HG02798 (cell line): ENCODE measurements around the gene EPB41L4A.
"Not testable (repeated sequence)": the region's sequence is repeated elsewhere in the genome, so short reads cannot be mapped to it uniquely, and the experiment has no call there.

Source experiments
- ATAC-seq: cut with Tn5 transposase; IDR thresholded peaks from one replicate; pipeline ENCODE4 v1.9.1; 2021; ENCODE audit warnings: mild to moderate bottlenecking; ENCODE audit not compliant: unreplicated experiment, poor library complexity

EPB41L4A gene

DNA sequence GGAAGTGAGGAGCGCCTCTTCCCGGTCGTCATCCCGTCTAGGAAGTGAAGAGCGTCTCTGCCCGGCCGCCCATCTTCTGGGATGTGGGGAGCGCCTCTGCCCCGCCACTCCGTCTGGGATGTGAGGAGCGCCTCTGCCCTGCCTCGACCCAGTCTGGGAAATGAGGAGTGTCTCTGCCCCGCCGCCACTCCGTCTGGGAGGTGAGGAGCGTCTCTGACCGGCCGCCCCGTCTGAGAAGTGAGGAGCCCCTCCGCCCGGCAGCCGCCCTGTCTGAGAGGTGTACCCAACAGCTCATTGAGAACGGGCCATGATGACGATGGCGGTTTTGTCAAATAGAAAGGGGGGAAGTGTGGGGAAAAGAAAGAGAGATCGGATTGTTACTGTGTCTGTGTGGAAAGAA lies 58.3 kb downstream of the EPB41L4A start:
- ATAC-seq: not testable (repeated sequence)

DNA sequence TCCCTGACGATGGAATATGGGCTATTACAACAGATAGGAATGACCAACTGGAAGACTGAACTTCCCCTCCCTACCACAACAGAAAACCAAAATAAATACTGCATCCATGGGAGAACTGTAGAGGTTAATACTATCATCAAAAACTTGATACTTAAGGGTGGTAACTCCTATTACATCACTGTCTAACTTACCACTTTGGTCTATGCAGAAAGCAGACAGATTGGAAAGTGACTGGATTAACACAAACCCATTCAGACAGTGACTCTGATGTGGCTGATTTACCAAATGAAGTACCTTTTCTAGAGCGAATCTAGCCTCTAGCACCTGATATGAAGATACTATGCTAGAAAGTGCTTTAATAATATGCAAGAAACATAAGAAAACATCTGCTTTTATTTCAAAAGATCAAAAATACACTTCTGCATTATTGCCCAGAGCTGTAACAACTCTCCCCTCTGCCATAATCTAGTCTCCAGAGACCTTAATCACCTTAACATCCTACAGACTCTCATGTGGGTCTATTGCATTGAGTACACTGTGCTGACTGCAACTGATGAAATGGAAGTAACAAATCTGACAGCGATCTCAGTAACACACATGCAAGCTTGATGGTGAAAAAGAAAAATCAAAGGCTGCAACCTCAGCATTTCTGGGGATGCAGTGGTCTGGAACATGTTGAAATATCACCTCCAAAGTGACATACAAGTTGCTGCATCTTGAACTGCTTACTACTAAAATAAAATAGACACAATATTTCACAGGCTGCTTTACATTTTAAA lies 62.7 kb downstream of the EPB41L4A start:
- ATAC-seq: no peak

DNA sequence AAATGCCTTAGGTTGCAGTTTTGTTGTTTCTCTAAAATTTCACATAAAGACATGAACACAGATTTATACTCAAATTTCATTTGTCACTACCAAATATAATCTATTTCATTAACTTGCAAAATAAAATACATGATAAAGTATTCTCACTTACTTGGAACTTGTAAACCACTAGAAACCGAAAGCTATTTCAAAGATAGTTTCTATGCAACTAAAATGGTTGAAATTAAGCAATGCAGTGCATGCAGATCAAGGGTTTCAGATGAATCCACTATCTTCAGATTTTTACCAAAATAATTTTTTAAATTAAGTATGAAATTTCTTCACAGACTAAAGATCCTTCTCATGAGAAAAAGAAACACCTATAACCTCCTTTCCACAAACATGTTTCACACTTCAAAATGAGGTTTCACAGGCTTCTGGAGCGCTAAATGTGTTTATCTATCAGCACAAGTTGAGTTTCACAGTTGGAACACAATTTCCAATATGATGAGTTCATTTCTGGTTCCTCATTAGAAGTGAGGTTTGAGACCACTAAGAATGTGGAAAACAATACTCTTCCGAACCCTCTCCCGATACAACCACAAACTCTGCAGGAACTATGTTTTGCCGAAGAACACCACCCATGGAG lies 63.9 kb downstream of the EPB41L4A start:
- ATAC-seq: no peak

DNA sequence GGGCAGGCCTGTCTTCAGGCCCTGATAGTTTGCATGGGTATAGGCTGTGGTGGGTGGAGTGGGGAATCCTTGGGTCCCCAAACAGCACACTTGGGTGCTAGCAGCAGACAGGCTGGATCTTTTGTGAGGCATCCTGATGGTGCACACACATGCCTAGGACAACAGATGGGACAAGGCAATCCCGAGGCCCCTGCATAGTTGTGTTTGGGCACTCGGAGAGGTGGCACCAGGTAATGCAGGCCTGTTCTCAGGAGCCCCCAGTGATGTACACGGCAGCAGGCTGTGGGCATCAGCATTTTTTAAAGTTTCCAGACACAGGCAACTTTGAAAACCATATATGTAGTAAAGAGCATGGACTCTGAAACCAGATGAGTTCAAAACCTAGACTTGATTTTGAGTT lies 65.4 kb downstream of the EPB41L4A start:
- ATAC-seq: no peak

DNA sequence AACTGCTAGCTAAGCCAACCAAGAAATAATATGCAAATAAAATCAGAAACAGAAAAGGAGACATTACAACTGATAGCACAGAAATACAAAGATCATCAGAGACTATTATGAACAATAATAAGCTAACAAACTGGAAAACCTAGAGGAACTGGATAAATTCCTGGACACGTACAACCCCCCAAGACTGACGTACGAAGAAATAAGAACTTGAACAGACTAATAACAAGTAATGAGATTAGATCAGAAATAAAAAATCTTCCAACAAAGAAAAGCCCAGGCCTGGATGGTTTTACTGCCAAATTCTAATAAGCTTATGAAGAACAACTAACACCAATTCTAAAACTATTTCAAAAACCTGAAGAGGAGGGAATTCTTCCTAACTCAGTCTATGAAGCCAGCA lies 67.9 kb downstream of the EPB41L4A start:
- ATAC-seq: no peak

DNA sequence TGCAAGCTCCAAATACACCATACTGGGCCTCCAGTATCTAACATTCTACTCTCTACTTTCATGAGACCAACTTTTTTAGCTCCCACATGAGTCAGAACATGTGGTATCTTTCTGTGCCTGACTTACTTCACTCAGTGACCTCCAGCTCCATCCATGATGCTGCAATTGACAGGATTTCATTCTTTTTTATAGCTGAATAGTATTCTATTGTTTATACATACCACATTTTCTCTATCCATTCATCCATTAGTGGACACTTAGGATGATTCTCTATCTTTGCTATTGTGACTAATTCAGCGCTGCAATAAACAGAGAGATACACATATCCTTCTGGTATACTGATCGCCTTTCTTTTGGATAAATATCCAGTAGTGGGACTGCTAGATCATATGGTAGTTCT lies 68.5 kb downstream of the EPB41L4A start:
- no peak for ATAC-seq

DNA sequence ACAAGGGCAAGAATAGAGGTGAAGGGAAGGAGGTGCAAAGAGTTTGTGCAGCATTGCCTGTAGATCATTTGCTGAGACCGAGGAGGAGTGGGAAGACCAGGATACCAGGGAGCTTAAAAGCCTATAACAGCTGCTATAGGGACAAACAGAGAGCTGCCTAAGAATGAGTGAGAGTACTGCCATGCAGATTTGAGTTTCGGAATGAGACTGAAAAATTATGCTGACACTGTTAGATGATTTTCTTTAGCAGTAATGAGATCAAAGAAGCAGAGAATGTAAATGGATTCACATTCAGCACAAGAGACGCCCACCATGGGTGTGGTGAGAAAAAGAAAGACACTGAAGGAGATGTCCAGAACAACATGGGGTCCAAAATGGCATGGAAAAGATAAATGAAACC lies 69.7 kb downstream of the EPB41L4A start:
- no peak for ATAC-seq

DNA sequence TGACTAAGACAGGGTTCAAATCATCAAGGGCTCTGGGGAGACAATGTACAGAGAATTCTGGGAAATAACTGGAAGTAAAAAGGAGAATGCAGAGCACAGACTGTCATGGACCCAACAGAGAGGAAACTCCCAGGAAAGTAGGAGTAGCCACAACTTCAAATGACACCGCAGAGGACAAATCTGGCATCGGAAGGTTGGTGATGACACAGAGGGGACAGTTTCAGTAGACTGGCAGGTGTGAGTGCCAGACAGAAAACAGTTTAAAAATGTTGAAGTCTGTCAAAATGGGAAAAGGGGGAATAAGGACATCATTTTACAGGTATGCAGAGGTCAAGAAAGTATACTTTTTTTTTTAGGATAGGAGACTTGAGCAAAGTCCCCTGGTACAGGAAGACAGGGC lies 70.2 kb downstream of the EPB41L4A start:
- no peak for ATAC-seq

DNA sequence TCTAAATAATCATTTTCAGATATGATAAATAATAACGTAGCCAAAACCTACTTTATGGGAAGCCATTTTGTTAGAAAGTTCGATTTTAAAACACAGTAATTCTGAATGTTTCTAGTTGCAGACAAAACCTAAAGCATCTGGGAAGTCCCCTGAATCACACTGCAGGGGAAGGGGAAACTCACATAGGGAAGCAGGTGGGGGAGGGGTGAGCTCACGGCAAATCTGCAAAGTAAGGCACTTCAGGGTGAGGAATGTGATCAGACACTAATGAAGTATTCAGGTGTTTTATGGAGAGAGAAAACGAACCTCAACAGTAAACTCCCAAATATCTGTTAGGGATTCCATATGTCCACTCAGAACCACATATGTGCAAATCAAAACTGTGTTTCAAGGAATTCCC lies 70.7 kb downstream of the EPB41L4A start:
- no peak for ATAC-seq

DNA sequence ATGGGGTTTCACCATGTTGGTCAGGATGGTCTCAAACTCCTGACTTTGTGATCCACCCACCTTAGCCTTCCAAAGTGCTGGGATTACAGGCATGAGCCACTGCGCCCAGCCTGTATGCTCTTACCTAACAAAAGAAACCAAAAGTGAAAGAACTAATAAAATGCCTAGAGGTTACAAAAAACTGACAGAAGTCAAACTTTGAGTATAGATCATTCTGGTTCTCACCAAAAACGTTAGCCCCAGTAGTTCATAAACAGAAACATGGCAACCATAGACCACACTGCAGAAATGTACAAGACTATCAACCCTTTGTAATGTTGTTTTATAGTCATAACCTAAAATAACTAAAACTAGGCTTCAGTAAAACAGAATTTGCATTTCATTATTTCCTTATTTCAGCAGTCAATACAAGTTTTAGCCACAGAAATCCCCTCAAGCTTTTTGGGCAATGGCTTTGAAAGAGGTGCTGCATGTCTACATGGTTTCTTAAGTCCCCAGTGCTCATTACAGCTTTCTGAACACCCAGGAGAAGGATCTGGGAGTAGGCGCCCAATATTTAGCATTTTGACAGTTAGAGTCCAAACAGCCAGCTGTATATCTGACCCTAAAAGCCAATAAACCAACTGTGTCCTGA lies 72.5 kb downstream of the EPB41L4A start:
- peak; percentile 81 for ATAC-seq

DNA sequence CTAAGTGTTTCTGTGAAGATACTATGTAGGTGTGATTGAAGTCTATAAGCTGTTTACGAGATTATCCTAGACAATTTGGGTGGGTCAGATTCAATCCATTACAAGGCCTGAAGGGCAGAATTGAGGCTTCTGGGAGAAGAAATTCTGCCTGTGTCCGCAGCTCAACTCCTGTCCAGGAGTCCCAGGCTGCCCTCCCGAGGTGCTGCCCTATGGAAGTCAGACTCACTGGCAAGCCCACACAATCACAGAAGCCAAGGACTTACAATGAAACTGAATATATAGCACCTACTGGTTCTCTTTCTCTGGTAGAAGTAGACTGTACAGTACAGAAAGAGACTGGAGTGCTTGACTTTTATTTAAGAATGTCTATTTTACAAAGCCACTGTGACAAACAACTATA lies 74.5 kb downstream of the EPB41L4A start:
- no peak for ATAC-seq

DNA sequence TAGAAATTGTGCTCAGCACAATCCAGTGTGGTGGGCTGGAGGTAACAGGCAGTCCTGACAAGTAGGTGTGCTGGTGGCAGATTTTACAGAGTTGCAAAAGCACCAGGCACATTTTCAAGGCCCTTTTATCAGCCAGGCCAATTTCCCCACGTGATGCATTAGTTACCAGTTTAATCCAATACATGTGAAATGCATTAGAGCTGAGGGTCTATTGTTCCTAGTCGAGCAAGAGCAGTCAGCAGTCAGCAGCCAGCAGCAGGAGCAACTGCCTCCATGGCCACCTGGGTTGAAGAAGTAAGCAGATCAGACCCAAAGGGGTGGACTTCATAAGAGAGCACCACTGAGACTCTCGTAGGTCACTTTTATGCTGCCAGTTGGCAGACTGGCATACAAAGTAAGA lies 76.7 kb downstream of the EPB41L4A start:
- ATAC-seq: no peak

DNA sequence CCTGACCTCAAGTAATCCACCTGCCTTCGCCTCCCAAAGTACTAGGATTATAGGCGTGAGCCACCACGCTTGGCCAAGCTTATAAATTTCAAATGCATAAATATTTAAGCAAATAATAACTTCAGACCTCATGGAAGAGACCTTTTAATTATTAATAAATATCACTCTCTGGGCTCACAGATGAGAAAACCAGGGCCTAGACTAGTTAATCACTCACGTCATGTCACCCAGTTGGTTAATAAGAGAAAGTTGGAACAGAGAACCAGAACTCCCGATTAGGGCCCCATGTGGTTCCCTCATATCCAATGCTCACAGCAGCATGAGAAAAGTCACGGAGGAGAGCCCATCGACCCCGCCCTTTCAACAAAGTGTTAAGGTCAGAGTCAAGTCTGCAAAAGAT lies 79.3 kb downstream of the EPB41L4A start:
- no peak for ATAC-seq

DNA sequence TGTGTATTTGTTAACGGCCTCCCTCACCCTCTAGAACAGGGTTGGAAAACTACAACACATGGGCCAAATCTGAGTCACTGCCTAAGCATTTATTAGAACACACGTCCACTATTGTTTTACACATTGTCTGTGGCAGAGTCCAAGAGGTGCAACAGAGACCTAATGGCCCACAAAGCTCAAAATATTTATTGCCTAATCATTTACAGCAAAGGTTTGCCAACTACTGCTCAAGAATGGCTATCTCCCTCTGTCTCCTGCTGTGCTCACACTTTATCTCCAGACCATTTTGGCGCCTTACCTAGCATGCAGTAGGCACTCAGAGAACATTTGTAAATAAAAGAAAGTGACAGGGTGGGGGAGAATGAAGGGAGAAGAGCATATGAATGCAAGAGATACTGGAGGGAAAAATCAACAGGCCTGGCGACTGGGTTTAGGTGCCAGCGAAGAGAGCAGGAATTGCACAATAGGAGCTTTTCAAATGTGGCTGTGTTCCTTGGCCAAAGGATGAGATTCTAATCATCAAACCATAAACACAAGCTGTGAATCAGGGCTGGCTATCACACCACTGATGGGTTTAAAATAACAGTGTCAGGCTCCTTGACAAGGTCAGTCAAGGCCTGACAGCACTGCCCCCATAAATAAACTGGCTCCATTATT lies 80.3 kb downstream of the EPB41L4A start:
- ATAC-seq: no peak

DNA sequence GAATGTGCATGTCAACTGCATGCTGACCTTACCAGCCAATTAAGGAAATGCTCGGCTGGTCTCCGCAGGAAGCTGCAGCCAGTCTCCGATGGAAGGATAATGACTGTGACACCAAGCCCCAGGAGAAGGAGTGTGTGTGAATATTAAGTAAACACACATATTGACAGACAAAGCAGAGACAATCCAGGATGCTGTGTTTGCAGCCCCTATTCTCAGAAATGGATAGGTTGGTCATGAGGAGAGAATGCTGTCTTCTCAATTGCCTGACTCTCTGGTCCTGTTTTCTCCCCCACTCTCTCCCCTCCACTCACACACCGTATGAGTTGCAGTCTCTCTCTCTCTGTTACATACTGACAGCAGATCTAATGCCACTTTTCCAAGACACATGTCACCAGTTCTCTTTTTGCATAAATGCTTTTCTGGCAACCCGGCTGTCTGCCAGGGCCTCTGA lies 85.7 kb downstream of the EPB41L4A start:
- ATAC-seq: no peak

DNA sequence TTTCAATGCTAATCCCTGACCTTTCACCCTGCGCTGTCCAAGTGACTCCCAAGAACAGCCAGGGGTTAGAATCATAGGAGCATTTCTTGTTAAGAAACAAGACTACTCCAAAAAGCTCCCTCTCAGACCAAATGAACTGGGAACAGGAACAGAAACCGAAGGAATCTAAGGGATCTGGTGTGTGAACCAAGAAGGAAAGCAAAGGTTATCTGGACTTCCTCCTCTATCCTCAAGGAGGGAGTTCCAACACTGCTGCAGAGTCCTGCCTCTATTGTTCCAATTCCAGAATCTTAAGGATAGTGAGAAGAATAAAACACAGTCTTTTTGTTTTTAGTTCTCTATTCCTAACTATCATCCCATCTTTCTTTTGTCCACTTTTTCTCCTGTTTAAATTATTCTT lies 87.2 kb downstream of the EPB41L4A start:
- no peak for ATAC-seq

DNA sequence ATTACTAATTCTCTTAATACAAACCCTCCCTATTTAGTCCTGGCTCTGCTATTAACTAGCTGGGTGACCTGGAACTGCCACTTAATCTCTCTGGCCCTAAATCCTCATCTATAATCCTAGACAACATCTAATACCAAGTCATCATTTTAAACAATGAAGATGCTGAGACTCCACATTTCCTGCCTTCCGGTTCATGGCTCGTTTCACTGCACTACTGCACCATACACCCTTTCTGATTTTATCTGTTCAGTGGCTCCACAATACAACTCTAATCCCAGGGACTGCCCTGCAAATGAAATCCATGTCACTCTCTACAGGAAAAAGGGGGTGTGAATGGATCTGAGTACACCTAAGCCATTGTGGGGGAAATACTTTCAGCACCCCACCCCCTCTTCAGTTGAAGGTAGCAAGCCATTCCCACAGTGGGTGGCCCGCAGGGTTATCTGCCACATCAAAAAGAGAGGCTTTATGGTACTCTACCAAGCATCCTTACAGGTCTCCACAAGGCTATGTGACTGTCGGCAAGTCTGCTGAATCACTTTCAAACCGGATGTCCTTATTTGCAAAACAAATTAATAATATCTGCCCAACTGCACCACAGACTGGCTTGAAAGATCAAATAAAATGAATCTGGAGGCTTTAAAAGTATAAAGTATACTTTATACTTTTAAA lies 89.5 kb downstream of the EPB41L4A start:
- ATAC-seq: peak; percentile 88

DNA sequence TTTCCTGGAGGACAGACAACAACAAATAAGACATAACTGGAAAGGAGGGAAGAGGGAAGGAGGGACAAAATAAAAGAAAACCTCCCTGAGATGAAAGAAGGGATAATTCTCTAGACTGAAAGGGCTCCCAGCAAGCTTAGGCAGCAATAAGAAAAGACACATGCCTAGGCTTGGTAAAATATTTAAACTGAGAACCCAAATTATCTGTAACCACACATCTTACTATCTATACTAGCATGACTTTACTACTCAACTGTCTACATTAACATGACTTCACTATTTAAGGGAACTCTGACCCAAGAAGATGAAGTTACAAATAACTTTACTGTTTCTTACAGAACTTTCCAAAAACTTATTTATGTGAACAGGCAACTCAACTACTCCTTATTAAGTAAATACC lies 95.9 kb downstream of the EPB41L4A start:
- ATAC-seq: no peak

DNA sequence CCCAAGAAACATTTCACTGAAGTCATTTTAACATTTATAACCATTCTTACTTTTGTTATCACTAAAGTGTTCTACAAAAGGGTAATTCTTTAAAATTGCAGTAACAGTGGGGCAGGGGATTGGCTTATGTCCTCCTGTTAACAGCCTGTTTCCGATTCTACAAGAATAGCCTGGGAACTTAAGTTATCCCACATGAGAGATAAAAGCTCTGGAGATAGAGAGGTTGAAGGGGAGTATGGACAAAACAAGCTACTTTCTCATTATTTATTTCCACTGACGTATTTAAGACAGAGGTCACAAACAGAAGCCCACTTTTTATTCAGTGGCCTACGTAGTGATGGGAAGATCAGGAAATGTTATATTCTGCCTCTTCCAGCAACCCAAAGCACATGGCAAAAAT lies 98.7 kb downstream of the EPB41L4A start:
- ATAC-seq: no peak

DNA sequence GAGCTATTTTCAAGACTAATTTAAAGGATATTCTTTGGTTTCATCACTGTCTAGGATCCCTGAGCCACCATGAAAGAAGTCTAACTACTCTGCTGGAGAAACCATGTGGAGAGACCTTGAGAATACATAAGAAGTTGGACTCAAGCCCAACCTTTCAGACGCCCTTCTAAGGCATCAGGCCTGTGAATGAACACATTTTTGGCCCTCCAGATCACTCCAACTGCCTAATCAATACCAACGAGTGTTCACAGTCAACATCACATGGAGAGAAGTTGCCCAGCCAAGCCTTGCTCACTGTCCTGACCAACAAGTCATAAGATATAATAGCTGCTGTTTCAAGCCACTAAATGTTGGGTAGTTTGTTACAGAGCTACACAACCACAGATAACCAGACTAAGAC lies 100.7 kb downstream of the EPB41L4A start:
- no peak for ATAC-seq

DNA sequence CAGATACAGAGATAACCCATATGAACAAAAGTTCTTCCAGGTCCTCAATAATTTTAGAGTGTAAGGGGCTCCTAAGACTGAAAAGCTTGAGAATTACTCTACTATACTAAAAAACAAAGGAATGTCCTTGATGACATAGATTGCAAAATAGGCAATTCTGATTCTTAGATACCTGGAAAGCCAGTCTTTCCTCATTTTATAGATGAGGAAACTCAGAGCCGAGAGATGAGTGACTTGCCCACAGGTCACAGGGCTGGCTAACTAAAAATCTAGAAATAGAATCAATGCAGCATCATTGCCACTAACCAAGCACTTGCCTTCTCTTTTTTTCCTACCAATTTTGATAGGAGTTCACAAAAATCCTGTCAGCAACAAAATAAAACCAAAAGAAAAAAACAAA lies 101.2 kb downstream of the EPB41L4A start:
- no peak for ATAC-seq
